ENCODE results near the gene ICAM4.
"Not testable (repeated sequence)": the region's sequence is repeated elsewhere in the genome, so short reads cannot be mapped to it uniquely, and the experiment has no call there.

Gene ICAM4, protein sequence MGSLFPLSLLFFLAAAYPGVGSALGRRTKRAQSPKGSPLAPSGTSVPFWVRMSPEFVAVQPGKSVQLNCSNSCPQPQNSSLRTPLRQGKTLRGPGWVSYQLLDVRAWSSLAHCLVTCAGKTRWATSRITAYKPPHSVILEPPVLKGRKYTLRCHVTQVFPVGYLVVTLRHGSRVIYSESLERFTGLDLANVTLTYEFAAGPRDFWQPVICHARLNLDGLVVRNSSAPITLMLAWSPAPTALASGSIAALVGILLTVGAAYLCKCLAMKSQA
- 0.12 to 0.48 reads per million in 2 experiments for total RNA-seq

DNA sequence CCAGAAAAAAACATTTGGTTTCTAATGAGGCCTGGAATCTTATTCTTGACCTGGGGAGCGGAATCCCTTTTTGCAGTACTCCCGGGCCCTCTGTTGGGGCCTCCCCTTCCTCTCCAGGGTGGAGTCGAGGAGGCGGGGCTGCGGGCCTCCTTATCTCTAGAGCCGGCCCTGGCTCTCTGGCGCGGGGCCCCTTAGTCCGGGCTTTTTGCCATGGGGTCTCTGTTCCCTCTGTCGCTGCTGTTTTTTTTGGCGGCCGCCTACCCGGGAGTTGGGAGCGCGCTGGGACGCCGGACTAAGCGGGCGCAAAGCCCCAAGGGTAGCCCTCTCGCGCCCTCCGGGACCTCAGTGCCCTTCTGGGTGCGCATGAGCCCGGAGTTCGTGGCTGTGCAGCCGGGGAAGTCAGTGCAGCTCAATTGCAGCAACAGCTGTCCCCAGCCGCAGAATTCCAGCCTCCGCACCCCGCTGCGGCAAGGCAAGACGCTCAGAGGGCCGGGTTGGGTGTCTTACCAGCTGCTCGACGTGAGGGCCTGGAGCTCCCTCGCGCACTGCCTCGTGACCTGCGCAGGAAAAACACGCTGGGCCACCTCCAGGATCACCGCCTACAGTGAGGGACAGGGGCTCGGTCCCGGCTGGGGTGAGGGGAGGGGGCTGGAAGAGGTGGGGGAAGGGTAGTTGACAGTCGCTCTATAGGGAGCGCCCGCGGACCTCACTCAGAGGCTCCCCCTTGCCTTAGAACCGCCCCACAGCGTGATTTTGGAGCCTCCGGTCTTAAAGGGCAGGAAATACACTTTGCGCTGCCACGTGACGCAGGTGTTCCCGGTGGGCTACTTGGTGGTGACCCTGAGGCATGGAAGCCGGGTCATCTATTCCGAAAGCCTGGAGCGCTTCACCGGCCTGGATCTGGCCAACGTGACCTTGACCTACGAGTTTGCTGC lies at the start of gene ICAM4:
ICAM4 (plus strand) TSS at position 153 of the 935 bp plus-strand sequence; CDS start at position 211, 58 bp downstream.
- DNase-seq (ENCODE audit: low read depth): no peak

DNA sequence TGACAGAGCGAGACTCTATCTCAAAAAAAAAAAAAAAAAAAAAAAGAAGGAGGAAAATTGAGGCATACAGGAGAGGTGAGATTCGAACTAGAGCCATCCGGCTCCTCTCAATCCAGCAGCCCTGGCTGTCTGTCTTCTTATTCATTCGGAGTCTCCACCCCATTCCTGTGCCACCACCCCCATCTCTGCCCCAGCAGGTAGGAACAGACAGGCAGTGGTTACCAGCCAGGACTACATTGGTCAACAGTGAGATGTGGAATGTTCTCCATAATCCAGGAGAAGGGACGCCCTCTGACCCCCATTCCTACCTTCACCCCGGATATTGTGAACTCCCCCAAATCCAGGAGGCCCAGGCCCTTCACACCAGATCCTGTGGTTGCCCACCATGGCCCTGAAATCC lies 49.1 kb upstream of the ICAM4 start:
- no peak for DNase-seq (ENCODE audit: low read depth)

DNA sequence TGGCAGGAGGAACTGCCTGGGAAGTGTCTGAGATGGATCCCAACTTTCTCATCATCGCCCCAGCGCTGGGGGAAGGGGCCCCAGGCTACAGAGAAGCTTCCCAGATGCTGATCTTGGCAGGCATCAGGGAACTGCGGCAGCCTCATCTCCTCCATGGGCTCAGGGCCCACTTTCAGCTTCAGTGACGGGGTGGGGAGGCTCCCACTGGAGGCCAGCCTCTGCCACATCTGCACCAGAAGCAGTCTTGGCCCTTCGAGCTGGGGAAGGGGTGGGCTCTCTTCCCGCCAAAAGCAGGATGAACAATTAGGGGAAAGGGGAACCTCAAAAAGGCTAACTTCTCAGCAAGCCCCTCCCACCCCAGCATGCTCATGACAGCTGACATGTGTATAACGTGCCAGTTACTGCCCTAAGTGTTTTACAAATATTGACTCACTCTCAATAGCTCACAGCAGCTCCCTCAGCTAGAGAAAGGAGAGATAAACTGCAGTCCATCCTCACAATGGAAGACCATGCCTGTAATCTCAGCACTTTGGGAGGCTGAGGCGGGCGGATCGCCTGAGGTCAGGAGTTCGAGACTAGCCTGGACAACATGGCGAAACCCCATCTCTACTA lies 48.5 kb upstream of the ICAM4 start:
- no peak for DNase-seq (ENCODE audit: low read depth)

DNA sequence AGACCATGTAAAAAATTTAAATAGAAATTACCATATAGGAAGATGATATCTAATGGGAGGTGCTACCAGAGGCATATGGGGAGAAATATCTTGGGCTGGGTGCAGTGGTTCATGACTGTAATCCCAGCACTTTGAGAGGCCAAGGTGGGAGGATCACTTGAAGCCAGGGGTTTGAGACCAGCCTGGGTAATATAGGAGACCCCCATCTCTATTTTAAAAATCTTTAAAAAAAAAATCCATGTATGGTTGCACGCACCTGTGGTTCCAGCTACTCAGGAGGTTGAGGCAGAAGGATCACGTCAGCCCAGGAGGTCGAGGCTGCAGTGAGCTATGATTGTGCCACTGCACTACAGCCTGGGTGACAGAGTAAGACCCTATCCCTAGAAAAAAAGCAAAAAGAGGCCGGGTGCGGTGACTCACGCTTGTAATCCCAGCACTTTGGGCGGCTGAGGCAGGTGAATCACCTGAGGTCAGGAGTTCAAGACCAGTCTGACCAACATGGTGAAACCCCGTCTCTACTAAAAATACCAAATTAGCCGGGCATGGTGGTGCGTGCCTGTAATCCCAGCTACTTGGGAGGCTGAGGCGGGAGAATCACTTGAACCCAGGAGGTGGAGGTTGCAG lies 44.8 kb upstream of the ICAM4 start:
- DNase-seq (ENCODE audit: low read depth): not testable (repeated sequence)

DNA sequence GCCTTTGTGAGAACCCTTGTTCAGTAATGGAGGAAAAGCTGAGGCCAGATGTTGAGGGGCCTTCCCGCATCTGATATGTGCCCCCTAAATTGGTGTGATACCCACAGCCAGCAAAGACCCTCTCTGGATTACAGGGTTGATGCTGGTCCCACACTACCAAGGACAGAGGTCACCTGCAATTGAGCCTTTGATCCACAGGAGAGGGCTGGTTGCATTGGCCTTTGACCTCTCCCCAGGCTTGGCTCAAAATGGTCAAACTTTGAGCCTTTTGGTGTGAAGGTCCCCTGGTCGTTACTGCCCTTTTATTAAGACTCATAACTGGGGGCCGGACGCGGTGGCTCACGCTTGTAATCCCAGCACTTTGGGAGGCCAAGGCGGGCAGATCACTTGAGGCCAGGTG lies 43.1 kb upstream of the ICAM4 start:
- no peak for DNase-seq (ENCODE audit: low read depth)

DNA sequence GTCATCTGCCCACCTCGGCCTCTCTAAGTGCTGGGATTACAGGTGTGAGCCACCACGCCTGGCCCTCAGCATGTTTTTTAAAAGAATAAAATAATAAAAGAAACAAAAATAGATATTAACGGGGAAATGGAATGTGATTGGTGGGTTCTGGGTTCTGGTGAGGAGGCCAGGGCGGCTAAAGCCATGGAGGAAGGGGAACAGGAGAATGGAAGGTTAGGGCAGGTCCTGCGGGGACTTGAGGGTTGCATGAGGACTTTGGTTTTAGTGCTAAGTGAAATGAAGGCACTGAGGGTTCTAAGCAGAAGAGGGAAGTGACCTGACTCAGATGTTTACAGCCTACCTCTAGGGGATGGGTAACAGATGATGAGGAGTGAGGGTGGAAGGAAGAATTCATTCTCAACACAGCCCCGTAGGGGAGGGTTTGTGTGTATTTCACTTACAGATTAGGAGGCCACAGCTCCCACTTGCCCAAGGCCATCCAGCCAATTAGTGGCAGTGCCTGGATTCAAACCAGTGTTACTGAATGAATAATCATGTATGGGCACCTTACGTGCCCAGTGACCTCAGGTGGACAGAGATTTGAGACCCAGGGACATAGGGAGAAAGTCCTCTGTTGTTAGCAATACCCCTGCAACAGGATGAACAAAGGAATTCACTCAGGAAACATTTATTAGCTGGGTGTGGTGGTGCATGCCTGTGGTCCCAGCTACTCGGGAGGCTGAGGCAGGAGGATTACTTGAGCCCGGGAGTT lies 41.4 kb upstream of the ICAM4 start:
- no peak for DNase-seq (ENCODE audit: low read depth)

DNA sequence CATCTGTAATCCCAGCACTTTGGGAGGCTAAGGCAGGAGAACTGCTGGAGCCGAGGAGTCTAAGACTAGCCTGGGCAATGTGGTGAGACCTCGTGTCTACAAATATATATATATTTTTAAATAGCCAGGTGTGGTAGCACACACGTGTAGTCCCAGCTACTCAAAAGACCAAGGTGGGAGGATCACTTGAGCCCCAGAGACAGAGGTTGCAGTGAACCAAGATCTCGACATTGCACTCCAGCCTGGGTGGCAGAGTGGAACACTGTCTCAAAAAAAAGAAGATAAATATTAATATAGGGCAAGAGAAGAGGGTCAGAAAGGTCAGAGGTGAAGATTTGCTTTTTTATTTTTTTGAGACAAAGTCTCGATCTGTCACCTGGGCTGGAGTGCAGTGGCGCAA lies 40.2 kb upstream of the ICAM4 start:
- DNase-seq (ENCODE audit: low read depth): no peak

DNA sequence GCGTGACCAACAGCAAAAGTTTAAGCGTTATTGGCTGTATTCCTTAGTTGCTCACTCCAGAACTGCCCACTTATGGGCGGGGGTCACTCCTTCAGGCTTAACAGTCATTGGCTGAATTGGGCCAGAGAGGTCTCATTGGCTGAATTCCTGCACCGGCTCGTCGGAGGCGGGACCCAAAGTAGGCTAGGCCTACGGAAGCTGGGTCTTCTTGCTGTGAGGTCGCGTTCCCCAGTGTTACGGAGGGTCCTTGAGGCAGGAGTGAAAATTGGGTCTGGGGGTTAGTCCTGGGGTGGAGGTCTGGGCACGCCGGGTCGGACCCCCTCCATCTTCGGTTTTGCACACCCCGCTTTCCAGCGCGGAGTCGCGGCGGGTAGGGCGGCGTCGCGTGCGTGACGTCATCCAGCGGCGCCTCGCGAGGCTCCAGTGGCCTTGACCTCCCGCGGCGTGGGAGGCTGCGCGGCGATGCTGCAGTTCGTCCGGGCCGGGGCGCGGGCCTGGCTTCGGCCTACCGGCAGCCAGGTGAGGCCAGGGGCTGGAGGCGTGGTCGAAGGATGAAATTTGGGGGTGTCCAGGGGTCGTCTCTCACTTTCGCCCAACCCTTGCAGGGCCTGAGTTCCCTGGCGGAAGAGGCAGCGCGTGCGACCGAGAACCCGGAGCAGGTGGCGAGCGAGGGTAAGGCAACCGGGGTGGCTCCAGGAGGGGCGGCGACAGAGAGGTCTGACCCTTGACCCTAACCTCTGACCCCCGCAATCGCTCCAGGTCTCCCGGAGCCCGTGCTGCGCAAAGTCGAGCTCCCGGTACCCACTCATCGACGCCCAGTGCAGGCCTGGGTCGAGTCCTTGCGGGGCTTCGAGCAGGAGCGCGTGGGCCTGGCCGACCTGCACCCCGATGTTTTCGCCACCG lies 34.7 kb upstream of the ICAM4 start, which contains the start of gene MRPL4:
MRPL4 (plus strand) TSS at position 423 of the 903 bp plus-strand sequence; CDS start at position 463, 40 bp downstream.
- peak; percentile 94 for DNase-seq (ENCODE audit: low read depth)

DNA sequence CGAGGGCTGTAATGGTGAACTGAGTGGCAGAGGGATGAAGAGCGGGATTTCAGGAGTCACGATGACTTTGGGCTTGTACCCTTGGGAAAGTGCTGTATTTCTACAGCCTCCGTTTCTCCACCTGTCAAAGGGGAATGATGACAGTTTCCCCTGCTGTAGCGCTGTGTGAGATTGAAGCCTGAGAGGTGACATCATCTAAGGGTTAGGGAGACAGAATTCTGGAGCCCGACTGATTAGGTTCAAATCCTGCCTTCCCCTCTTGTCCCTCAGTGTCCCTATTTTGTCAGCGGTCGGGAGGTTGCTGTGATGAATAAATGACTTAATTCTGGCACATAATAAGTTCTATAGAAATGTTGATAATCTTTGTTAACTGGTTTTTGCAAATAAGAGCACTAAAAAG lies 34.0 kb upstream of the ICAM4 start:
- no peak for DNase-seq (ENCODE audit: low read depth)

DNA sequence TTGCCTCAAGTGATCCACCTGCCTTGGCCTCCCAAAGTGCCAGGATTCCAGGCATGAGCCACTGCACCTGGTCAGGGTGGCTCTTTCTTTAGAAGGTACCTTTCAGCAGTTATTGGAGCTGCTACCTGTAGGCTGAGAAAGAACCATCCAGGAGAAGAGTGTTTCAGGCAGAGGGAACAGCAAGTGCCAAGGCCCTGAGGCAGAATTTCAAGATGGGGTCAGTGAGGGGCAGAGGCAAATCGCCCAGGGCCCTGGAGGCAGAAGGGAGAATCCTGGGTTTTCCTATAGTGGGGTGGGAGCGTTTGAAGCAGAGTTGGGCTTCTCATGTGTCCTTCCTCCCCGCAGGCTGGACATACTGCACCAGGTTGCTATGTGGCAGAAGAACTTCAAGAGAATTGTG lies 32.5 kb upstream of the ICAM4 start:
- no peak for DNase-seq (ENCODE audit: low read depth)

DNA sequence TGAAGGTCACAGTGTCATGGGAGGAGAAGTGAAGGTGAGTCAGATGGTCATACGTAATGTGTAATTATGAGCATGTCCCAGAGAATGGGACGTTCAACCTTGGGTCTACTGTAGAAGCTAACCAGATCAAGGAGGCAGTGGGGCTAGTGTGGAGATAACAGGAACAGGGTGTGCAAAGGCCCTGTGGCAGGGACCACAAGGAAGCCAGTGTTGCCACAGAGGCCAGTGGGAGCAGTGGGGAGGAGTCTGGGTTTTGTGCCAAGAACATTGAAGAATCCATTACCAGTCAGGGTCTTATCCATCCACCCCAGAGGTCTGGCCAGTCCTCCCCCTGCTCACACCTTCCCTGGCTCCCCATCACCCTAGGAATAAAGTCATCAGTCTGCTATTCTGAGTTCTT lies 31.4 kb upstream of the ICAM4 start:
- DNase-seq (ENCODE audit: low read depth): no peak

DNA sequence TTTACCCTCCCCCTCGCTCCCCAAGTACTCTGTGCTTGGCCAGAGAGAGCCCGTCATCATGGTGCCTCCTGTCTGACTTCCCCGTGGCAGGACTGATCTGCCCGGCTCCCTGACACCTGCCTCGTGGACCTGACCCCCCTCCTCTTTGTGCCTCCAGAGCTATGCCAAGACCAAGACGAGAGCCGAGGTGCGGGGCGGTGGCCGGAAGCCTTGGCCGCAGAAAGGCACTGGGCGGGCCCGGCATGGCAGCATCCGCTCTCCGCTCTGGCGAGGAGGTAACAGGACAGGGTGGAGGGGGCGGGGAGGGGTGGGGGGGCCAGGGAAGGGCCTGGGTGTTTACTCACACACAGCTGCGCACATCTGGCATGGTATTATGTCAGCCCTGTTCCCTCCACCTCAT lies 30.2 kb upstream of the ICAM4 start:
- no peak for DNase-seq (ENCODE audit: low read depth)

DNA sequence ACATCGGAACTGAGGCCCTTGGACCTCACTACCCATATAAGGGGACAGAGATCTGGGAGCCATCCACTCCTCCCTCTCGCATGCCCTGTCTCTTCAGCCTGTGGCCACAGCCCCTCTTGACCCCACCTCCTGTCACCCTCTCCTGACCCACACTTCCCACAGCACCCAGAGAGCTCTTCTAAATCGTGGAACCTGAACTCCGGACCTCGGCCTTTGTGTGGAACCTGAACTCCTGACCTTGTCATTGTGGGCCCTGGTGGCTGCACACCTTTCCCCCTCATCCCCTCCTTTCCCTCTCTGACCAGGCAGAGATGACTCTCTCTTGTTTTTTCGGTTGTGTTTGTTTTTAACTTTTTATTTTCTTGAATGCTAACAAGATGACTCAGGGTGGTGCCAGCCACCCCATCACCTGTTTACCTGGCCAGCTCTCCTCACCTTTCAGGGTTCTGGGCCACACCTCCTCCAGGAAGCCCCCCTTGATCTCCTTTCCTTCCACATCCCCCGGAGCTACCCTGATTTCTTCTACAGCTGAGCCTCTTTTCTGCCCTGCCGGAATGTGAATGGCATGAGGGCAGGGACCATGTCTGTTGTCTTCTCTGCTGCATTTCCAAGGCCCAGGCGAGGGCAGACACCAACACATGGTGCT lies 29.7 kb upstream of the ICAM4 start:
- DNase-seq (ENCODE audit: low read depth): no peak

DNA sequence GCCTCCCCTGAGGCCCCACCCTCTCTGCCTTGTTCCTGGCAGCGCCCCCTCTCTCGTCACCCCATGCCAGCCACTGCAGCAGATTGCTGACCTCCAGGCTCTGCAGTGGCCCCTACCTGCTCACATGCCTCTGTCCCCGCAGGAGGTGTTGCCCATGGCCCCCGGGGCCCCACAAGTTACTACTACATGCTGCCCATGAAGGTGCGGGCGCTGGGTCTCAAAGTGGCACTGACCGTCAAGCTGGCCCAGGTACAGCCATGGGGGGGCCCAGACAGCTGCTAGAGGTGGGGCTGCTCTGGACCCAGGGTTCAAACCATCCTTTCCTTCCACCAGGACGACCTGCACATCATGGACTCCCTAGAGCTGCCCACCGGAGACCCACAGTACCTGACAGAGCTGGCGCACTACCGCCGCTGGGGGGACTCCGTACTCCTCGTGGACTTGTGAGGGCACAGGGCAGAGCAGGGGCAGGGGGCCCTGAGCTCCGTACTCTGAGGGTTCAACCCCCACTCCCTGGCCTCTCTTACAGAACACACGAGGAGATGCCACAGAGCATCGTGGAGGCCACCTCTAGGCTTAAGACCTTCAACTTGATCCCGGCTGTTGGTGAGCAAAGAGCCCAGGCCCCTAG lies 28.6 kb upstream of the ICAM4 start:
- no peak for DNase-seq (ENCODE audit: low read depth)

DNA sequence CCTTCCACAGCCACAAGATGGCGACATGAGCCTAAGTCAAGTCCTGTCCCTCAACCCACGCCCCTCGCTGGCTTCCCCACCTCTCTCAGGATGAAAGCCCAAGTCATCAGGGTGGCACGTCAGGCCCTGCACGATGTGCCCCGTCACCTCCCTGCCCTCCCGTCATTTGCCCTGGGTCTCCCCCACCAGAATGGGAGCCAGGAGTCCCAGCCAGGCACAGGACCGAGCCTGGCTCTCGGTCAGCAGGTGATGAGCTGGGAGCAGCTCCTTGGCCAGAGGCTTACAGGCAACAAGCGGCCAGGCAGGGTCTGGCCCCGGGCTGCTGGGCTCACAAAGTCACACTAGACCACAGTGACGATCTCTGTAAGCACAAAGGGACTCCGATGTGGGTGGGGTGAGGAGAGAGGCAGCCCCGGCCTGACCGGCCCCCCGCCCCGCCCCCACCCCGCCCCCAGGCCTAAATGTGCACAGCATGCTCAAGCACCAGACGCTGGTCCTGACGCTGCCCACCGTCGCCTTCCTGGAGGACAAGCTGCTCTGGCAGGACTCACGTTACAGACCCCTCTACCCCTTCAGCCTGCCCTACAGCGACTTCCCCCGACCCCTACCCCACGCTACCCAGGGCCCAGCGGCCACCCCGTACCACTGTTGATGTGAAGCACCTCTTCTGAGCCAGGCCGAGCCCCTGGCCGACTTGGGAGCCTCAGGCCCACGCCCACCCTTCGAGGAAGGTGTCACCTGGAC lies 27.4 kb upstream of the ICAM4 start:
- DNase-seq (ENCODE audit: low read depth): peak; percentile 84

DNA sequence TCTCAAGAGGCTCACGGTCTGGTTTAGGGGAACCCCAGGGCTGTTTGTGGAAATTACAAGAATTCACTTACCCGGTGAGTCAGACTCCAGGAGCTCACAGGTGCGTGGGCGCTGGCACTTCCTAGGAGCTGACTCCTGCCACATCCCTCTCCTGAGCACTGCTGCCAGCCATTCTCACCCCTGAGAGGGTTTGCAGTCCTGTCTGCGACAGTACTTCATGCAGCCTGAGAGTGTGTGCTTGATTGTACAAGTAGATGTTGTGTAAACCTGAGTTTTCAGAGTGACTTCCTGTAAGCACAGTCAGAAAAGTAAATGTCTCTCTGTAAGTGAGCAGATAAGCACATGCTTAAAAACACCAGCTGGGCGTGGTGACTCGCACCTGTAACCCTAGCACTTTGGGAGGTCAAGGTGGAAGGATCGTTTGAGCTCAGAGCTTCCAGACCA lies 26.6 kb upstream of the ICAM4 start:
- no peak for DNase-seq (ENCODE audit: low read depth)

DNA sequence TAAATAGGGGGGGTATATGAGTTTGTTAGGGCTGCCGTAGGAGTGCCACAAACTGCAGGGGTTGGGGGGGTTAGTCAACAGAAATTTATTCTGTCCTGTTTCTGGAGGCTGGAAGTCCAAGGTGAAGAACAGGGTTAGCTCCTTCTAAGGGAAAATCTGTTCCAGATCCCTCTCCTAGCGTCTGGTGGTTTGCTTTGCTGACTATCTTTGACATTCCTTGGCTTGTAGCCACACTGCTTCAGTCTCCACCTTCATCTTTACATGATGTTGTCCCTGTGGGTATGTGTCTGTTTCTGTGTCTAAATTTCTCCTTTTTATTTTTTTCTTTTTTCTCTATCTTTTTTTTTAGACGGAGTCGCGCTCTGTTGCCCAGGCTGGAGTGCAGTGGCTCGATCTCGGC lies 24.0 kb upstream of the ICAM4 start:
- DNase-seq (ENCODE audit: low read depth): no peak

DNA sequence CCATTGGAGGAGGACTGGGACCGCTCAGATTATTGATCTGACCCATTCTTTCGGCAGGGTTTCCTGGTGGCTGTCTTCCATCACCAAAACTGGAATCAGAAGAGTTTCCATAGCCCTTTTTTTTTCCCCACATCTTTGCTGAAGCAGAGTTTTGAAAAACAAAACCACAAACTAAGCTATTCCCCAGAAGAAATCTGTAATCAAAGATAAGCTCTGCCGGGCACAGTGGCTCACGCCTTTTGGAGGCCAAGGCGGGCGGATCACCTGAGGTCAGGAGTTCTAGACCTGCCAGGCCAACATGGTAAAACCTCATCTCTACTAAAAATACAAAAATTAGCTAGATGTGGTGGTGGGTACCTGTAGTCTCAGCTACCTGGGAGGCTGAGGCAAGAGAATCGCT lies 20.0 kb upstream of the ICAM4 start:
- DNase-seq (ENCODE audit: low read depth): no peak

DNA sequence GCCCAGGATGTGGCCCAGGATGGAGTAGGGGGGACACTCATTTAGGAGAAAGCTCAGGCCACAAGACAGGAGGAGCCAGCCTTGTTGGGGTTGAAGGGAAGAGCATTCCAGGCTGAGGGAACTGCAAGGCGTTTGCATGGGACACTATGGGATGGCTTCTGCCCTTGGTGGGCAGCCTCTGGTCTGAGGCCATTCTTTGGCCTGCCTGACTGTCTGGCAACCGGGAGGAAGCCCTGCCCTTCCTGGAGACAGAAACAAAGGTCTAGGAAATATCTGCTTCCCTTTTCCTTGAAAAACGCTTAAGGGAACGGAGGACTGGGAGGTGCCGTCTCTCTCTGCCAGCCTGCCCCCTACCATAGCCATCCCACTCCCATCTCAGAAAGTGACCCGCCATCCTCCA lies 18.7 kb upstream of the ICAM4 start:
- no peak for DNase-seq (ENCODE audit: low read depth)

Measured in T follicular helper cell (primary cell).